HUES48 (cell line): ENCODE results near the gene RHD.
"Not testable (repeated sequence)": the region's sequence is repeated elsewhere in the genome, so short reads cannot be mapped to it uniquely, and the experiment has no call there.

ENCODE experiments used
- H3K27ac ChIP-seq: one replicate; pipeline ENCODE4 v1.7.0; 2013; ENCODE audit warnings: low read depth, low read length, inconsistent platforms
- H3K27me3 ChIP-seq: 2 replicates; pipeline ENCODE4 v1.6.1; 2013; ENCODE audit warnings: mild to moderate bottlenecking, low read length; ENCODE audit not compliant: control insufficient read depth, insufficient read depth
- H3K36me3 ChIP-seq: 2 replicates; pipeline ENCODE4 v1.6.1; 2013; ENCODE audit warnings: low read length; ENCODE audit not compliant: control insufficient read depth, insufficient read depth
- H3K4me1 ChIP-seq: 2 replicates; pipeline ENCODE4 v1.6.1; 2013; ENCODE audit warnings: mild to moderate bottlenecking, low read length; ENCODE audit not compliant: control insufficient read depth, insufficient read depth
- H3K4me3 ChIP-seq: 2 replicates; pipeline ENCODE4 v1.5.1; 2013; ENCODE audit warnings: mild to moderate bottlenecking, low read depth, low read length
- H3K9ac ChIP-seq: 2 replicates; pipeline ENCODE4 v1.6.1; 2013; ENCODE audit warnings: mild to moderate bottlenecking, low read depth, low read length, moderate library complexity
- H3K9me3 ChIP-seq: 2 replicates; pipeline ENCODE4 v1.6.1; 2013; ENCODE audit warnings: low read length; ENCODE audit not compliant: control insufficient read depth, insufficient read depth

RHD gene

GRCh38 chr1:25360596-25361581 lies 88.6 kb downstream of the RHD start:
- Histone ChIP-seq H3K9me3 (no peaks in the 10 kb centered on the region), H3K4me3 (no peak overlapping the region), H3K27ac (no peak overlapping the region), H3K4me1 (no peaks in the 10 kb centered on the region), H3K36me3 (peaks cover 50% of the 10 kb centered on the region), H3K9ac (no peak overlapping the region), H3K27me3 (no peaks in the 10 kb centered on the region)

- no peak overlapping the region for H3K9ac ChIP-seq
Measured at GRCh38 chr1:25361901-25362300, 89.6 kb downstream of the RHD start.

GRCh38 chr1:25362634-25363559 lies 90.6 kb downstream of the RHD start:
- not testable (repeated sequence) for H3K4me1 ChIP-seq, H3K9ac ChIP-seq, H3K9me3 ChIP-seq, H3K4me3 ChIP-seq, H3K27me3 ChIP-seq, H3K27ac ChIP-seq
- peaks cover 35% of the 10 kb centered on the region for H3K36me3 ChIP-seq

More at GRCh38 chr1:25361901-25362300, 89.6 kb downstream of the RHD start:
- no peaks in the 10 kb centered on the region for H3K4me1 ChIP-seq
- H3K9me3 ChIP-seq, result no peaks in the 10 kb centered on the region
- H3K27me3 ChIP-seq, result no peaks in the 10 kb centered on the region
- H3K4me3 ChIP-seq, result no peak overlapping the region
- H3K36me3 ChIP-seq, result peaks cover 40% of the 10 kb centered on the region
- no peak overlapping the region for H3K27ac ChIP-seq

GRCh38 chr1:25369241-25369640 lies 96.9 kb downstream of the RHD start:
- Histone ChIP-seq H3K4me1 (no peaks in the 10 kb centered on the region), H3K36me3 (no peaks in the 10 kb centered on the region), H3K27me3 (no peaks in the 10 kb centered on the region), H3K9me3 (no peaks in the 10 kb centered on the region), H3K9ac (no peak overlapping the region), H3K27ac (no peak overlapping the region), H3K4me3 (no peak overlapping the region)

GRCh38 chr1:25369691-25370271 lies 97.5 kb downstream of the RHD start:
- H3K27ac ChIP-seq, H3K9ac ChIP-seq, H3K4me3 ChIP-seq, H3K27me3 ChIP-seq, H3K36me3 ChIP-seq, H3K4me1 ChIP-seq, H3K9me3 ChIP-seq: not testable (repeated sequence)

GRCh38 chr1:25371757-25372156 lies 99.4 kb downstream of the RHD start:
- H3K4me3 ChIP-seq, result not testable (repeated sequence)

GRCh38 chr1:25378367-25378766 lies 106.1 kb downstream of the RHD start:
- H3K27me3 ChIP-seq, H3K4me3 ChIP-seq, H3K27ac ChIP-seq, H3K9ac ChIP-seq, H3K9me3 ChIP-seq, H3K36me3 ChIP-seq, H3K4me1 ChIP-seq: not testable (repeated sequence)

More at GRCh38 chr1:25371757-25372156, 99.4 kb downstream of the RHD start:
- not testable (repeated sequence) for H3K9me3 ChIP-seq, H3K4me1 ChIP-seq, H3K36me3 ChIP-seq, H3K27ac ChIP-seq, H3K27me3 ChIP-seq, H3K9ac ChIP-seq
